Measurements from ENCODE around the gene DIP2C.

Gene DIP2C

GRCh38 chr10:378930-379704 lies 310.4 kb downstream of the DIP2C start:
- no peaks in the 10 kb centered on the region for H3K4me1 ChIP-seq (ENCODE audit: insufficient read depth, low read length)
- no peak overlapping the region for H2AFZ ChIP-seq (ENCODE audit: low read depth, low read length)
- H3K9me3 ChIP-seq (ENCODE audit: low read length): peaks cover 6% of the 10 kb centered on the region
- peaks cover 87% of the 10 kb centered on the region for H3K36me3 ChIP-seq (ENCODE audit: insufficient read depth, low read length)
- no peak overlapping the region for H3K4me3 ChIP-seq (ENCODE audit: low read length)
- H3K27me3 ChIP-seq (ENCODE audit: insufficient read depth, low read length): no peaks in the 10 kb centered on the region

GRCh38 chr10:378230-378929 lies 311.1 kb downstream of the DIP2C start:
- Histone ChIP-seq H3K27me3 (ENCODE audit: insufficient read depth, low read length) (no peaks in the 10 kb centered on the region), H3K4me3 (ENCODE audit: low read length) (no peak overlapping the region), H3K4me1 (ENCODE audit: insufficient read depth, low read length) (peaks cover 6% of the 10 kb centered on the region), H2AFZ (ENCODE audit: low read depth, low read length) (no peak overlapping the region), H3K36me3 (ENCODE audit: insufficient read depth, low read length) (peaks cover 81% of the 10 kb centered on the region), H3K9me3 (ENCODE audit: low read length) (peaks cover 6% of the 10 kb centered on the region)

GRCh38 chr10:377228-377627 lies 312.2 kb downstream of the DIP2C start:
- H3K27me3 ChIP-seq (ENCODE audit: insufficient read depth, low read length): no peaks in the 10 kb centered on the region
- peaks cover 6% of the 10 kb centered on the region for H3K9me3 ChIP-seq (ENCODE audit: low read length)
- H3K36me3 ChIP-seq (ENCODE audit: insufficient read depth, low read length): peaks cover 74% of the 10 kb centered on the region
- H3K4me1 ChIP-seq (ENCODE audit: insufficient read depth, low read length): peaks cover 11% of the 10 kb centered on the region
- no peak overlapping the region for H2AFZ ChIP-seq (ENCODE audit: low read depth, low read length)
- no peak overlapping the region for H3K4me3 ChIP-seq (ENCODE audit: low read length)

GRCh38 chr10:375815-376505 lies 313.5 kb downstream of the DIP2C start:
- Histone ChIP-seq H3K4me1 (ENCODE audit: insufficient read depth, low read length) (peaks cover 11% of the 10 kb centered on the region), H3K36me3 (ENCODE audit: insufficient read depth, low read length) (peaks cover 61% of the 10 kb centered on the region), H3K4me3 (ENCODE audit: low read length) (no peak overlapping the region), H2AFZ (ENCODE audit: low read depth, low read length) (no peak overlapping the region), H3K9me3 (ENCODE audit: low read length) (peaks cover 6% of the 10 kb centered on the region), H3K27me3 (ENCODE audit: insufficient read depth, low read length) (no peaks in the 10 kb centered on the region)

GRCh38 chr10:374354-374753 lies 315.1 kb downstream of the DIP2C start:
- Histone ChIP-seq H3K9me3 (ENCODE audit: low read length) (peaks cover 6% of the 10 kb centered on the region), H2AFZ (ENCODE audit: low read depth, low read length) (no peak overlapping the region), H3K4me3 (ENCODE audit: low read length) (no peak overlapping the region), H3K36me3 (ENCODE audit: insufficient read depth, low read length) (peaks cover 47% of the 10 kb centered on the region), H3K27me3 (ENCODE audit: insufficient read depth, low read length) (no peaks in the 10 kb centered on the region), H3K4me1 (ENCODE audit: insufficient read depth, low read length) (peaks cover 11% of the 10 kb centered on the region)

GRCh38 chr10:373526-374309 lies 315.8 kb downstream of the DIP2C start:
- peaks cover 6% of the 10 kb centered on the region for H3K9me3 ChIP-seq (ENCODE audit: low read length)
- H3K36me3 ChIP-seq (ENCODE audit: insufficient read depth, low read length): peaks cover 50% of the 10 kb centered on the region
- no peak overlapping the region for H2AFZ ChIP-seq (ENCODE audit: low read depth, low read length)
- H3K4me3 ChIP-seq (ENCODE audit: low read length): no peak overlapping the region
- H3K27me3 ChIP-seq (ENCODE audit: insufficient read depth, low read length): no peaks in the 10 kb centered on the region
- peaks cover 11% of the 10 kb centered on the region for H3K4me1 ChIP-seq (ENCODE audit: insufficient read depth, low read length)

- Histone ChIP-seq H3K4me3 (ENCODE audit: low read length) (no peak overlapping the region), H2AFZ (ENCODE audit: low read depth, low read length) (no peak overlapping the region), H3K9me3 (ENCODE audit: low read length) (peaks cover 6% of the 10 kb centered on the region), H3K36me3 (ENCODE audit: insufficient read depth, low read length) (peaks cover 49% of the 10 kb centered on the region), H3K4me1 (ENCODE audit: insufficient read depth, low read length) (peaks cover 11% of the 10 kb centered on the region), H3K27me3 (ENCODE audit: insufficient read depth, low read length) (no peaks in the 10 kb centered on the region)
These were observed 316.5 kb downstream of the DIP2C start for GRCh38 chr10:373015-373414.

- Histone ChIP-seq H3K9me3 (ENCODE audit: low read length) (peaks cover 6% of the 10 kb centered on the region), H3K27me3 (ENCODE audit: insufficient read depth, low read length) (no peaks in the 10 kb centered on the region), H2AFZ (ENCODE audit: low read depth, low read length) (no peak overlapping the region), H3K36me3 (ENCODE audit: insufficient read depth, low read length) (peaks cover 50% of the 10 kb centered on the region), H3K4me1 (ENCODE audit: insufficient read depth, low read length) (peaks cover 11% of the 10 kb centered on the region), H3K4me3 (ENCODE audit: low read length) (no peak overlapping the region)
These were observed 316.9 kb downstream of the DIP2C start for GRCh38 chr10:372566-372965.

GRCh38 chr10:371515-371914 lies 318.0 kb downstream of the DIP2C start:
- no peak overlapping the region for H2AFZ ChIP-seq (ENCODE audit: low read depth, low read length)
- H3K4me1 ChIP-seq (ENCODE audit: insufficient read depth, low read length): peaks cover 11% of the 10 kb centered on the region

GRCh38 chr10:370449-370825 lies 319.0 kb downstream of the DIP2C start:
- Histone ChIP-seq H3K36me3 (ENCODE audit: insufficient read depth, low read length) (peaks cover 49% of the 10 kb centered on the region), H3K4me3 (ENCODE audit: low read length) (no peak overlapping the region), H3K27me3 (ENCODE audit: insufficient read depth, low read length) (no peaks in the 10 kb centered on the region), H3K4me1 (ENCODE audit: insufficient read depth, low read length) (peaks cover 11% of the 10 kb centered on the region), H2AFZ (ENCODE audit: low read depth, low read length) (no peak overlapping the region), H3K9me3 (ENCODE audit: low read length) (peaks cover 6% of the 10 kb centered on the region)

More at GRCh38 chr10:371515-371914, 318.0 kb downstream of the DIP2C start:
- Histone ChIP-seq H3K36me3 (ENCODE audit: insufficient read depth, low read length) (peaks cover 47% of the 10 kb centered on the region), H3K27me3 (ENCODE audit: insufficient read depth, low read length) (no peaks in the 10 kb centered on the region), H3K9me3 (ENCODE audit: low read length) (peaks cover 6% of the 10 kb centered on the region), H3K4me3 (ENCODE audit: low read length) (no peak overlapping the region)

- Histone ChIP-seq H3K36me3 (ENCODE audit: insufficient read depth, low read length) (peaks cover 46% of the 10 kb centered on the region), H3K9me3 (ENCODE audit: low read length) (peaks cover 2% of the 10 kb centered on the region), H3K4me1 (ENCODE audit: insufficient read depth, low read length) (peaks cover 11% of the 10 kb centered on the region), H3K27me3 (ENCODE audit: insufficient read depth, low read length) (no peaks in the 10 kb centered on the region), H2AFZ (ENCODE audit: low read depth, low read length) (no peak overlapping the region), H3K4me3 (ENCODE audit: low read length) (no peak overlapping the region)
These were observed 319.6 kb downstream of the DIP2C start for GRCh38 chr10:369684-370448.

- H3K9me3 ChIP-seq (ENCODE audit: low read length): no peaks in the 10 kb centered on the region
- H3K4me3 ChIP-seq (ENCODE audit: low read length): no peak overlapping the region
- H2AFZ ChIP-seq (ENCODE audit: low read depth, low read length): no peak overlapping the region
- H3K36me3 ChIP-seq (ENCODE audit: insufficient read depth, low read length): peaks cover 46% of the 10 kb centered on the region
- no peaks in the 10 kb centered on the region for H3K27me3 ChIP-seq (ENCODE audit: insufficient read depth, low read length)
- H3K4me1 ChIP-seq (ENCODE audit: insufficient read depth, low read length): peaks cover 11% of the 10 kb centered on the region
These were observed 320.2 kb downstream of the DIP2C start for GRCh38 chr10:369221-369683.
